Measurements from ENCODE around the gene ORMDL2. TPM values are rescaled to one million over a fixed set of nuclear protein-coding genes. Genes with fewer than 3 reads are reported as not detected.

Gene ORMDL2
- total and polyA plus RNA-seq, 2 donors (not counting 1 experiment from before 2014, with no cell fraction given), result 26.9 to 54.5 TPM

GRCh38 chr12:55820679-55821078, 2.8 kb downstream of the ORMDL2 start:
- H3K4me1 ChIP-seq (ENCODE audit: control insufficient read depth, extremely low read depth, insufficient read depth, low read length), result peaks cover 3% of the 10 kb centered on the region
- H3K4me3 ChIP-seq (replicated peaks in 1 of 4; ENCODE audit: control extremely low read depth in 1 of 4, insufficient read depth in 1 of 4, low read depth in 3 of 4, low read length in 4 of 4), result no peak overlapping the region
- H3K36me3 ChIP-seq (ENCODE audit: control insufficient read depth, insufficient read depth, low read length), result peaks cover 16% of the 10 kb centered on the region
- no peak overlapping the region for H3K9ac ChIP-seq (ENCODE audit: insufficient read depth, low read length)
- no peaks in the 10 kb centered on the region for H4K20me1 ChIP-seq (ENCODE audit: control insufficient read depth, extremely low read depth, insufficient read depth, low read length)
- TF ChIP-seq EZH2 (IDR thresholded peaks at IDR 0.05; ENCODE audit: low read length, missing control alignments) (no peak), CTCF (conservative IDR thresholded peaks at IDR 0.05 in 1 of 2, IDR thresholded peaks at IDR 0.05 in 1 of 2; ENCODE audit: low read depth in 1 of 2, low read length in 2 of 2) (peak; percentile 20 to 35)
- peak in 1 of 2 donors; percentile 39 for DNase-seq (ENCODE audit: low read depth in 2 of 2)
- H3K27ac ChIP-seq (ENCODE audit: insufficient read depth, low read length), result no peak overlapping the region
- H2AFZ ChIP-seq (ENCODE audit: low read length), result no peak overlapping the region
- H3K79me2 ChIP-seq (ENCODE audit: control insufficient read depth, insufficient read depth, low read length), result peaks cover 37% of the 10 kb centered on the region
- H3K9me3 ChIP-seq (ENCODE audit: control insufficient read depth, insufficient read depth, low read depth, low read length), result no peaks in the 10 kb centered on the region
- no peak overlapping the region for H3K4me2 ChIP-seq (ENCODE audit: extremely low read depth, insufficient read depth, low read length)
- no peaks in the 10 kb centered on the region for H3K27me3 ChIP-seq (ENCODE audit: control insufficient read depth, insufficient read depth, low read length)

GRCh38 chr12:55822228-55822627, 4.4 kb downstream of the ORMDL2 start:
- Histone ChIP-seq H3K27me3 (ENCODE audit: control insufficient read depth, insufficient read depth, low read length) (no peaks in the 10 kb centered on the region), H4K20me1 (ENCODE audit: control insufficient read depth, extremely low read depth, insufficient read depth, low read length) (no peaks in the 10 kb centered on the region), H3K9me3 (ENCODE audit: control insufficient read depth, insufficient read depth, low read depth, low read length) (no peaks in the 10 kb centered on the region), H3K27ac (ENCODE audit: insufficient read depth, low read length) (no peak overlapping the region), H2AFZ (ENCODE audit: low read length) (no peak overlapping the region), H3K4me2 (ENCODE audit: extremely low read depth, insufficient read depth, low read length) (no peak overlapping the region), H3K79me2 (ENCODE audit: control insufficient read depth, insufficient read depth, low read length) (peaks cover 31% of the 10 kb centered on the region), H3K4me1 (ENCODE audit: control insufficient read depth, extremely low read depth, insufficient read depth, low read length) (peaks cover 3% of the 10 kb centered on the region), H3K36me3 (ENCODE audit: control insufficient read depth, insufficient read depth, low read length) (peaks cover 16% of the 10 kb centered on the region), H3K4me3 (replicated peaks in 1 of 4; ENCODE audit: control extremely low read depth in 1 of 4, insufficient read depth in 1 of 4, low read depth in 3 of 4, low read length in 4 of 4) (no peak overlapping the region), H3K9ac (ENCODE audit: insufficient read depth, low read length) (no peak overlapping the region)
- no peak for TF ChIP-seq EZH2 (IDR thresholded peaks at IDR 0.05; ENCODE audit: low read length, missing control alignments)
- TF ChIP-seq CTCF (conservative IDR thresholded peaks at IDR 0.05 in 1 of 2, IDR thresholded peaks at IDR 0.05 in 1 of 2; ENCODE audit: low read depth in 1 of 2, low read length in 2 of 2), result peak; percentile 21 to 31
- no peak for DNase-seq (ENCODE audit: low read depth in 2 of 2)

GRCh38 chr12:55823419-55823818, 5.6 kb downstream of the ORMDL2 start:
- Histone ChIP-seq H3K9me3 (ENCODE audit: control insufficient read depth, insufficient read depth, low read depth, low read length) (no peaks in the 10 kb centered on the region), H3K4me3 (replicated peaks in 1 of 4; ENCODE audit: control extremely low read depth in 1 of 4, insufficient read depth in 1 of 4, low read depth in 3 of 4, low read length in 4 of 4) (no peak overlapping the region), H4K20me1 (ENCODE audit: control insufficient read depth, extremely low read depth, insufficient read depth, low read length) (no peaks in the 10 kb centered on the region), H2AFZ (ENCODE audit: low read length) (no peak overlapping the region), H3K4me1 (ENCODE audit: control insufficient read depth, extremely low read depth, insufficient read depth, low read length) (peaks cover 7% of the 10 kb centered on the region), H3K36me3 (ENCODE audit: control insufficient read depth, insufficient read depth, low read length) (peaks cover 22% of the 10 kb centered on the region), H3K9ac (ENCODE audit: insufficient read depth, low read length) (no peak overlapping the region), H3K79me2 (ENCODE audit: control insufficient read depth, insufficient read depth, low read length) (peaks cover 37% of the 10 kb centered on the region), H3K4me2 (ENCODE audit: extremely low read depth, insufficient read depth, low read length) (no peak overlapping the region), H3K27me3 (ENCODE audit: control insufficient read depth, insufficient read depth, low read length) (no peaks in the 10 kb centered on the region), H3K27ac (ENCODE audit: insufficient read depth, low read length) (no peak overlapping the region)
- no peak for DNase-seq (ENCODE audit: low read depth in 2 of 2)
- no peak for TF ChIP-seq CTCF (conservative IDR thresholded peaks at IDR 0.05 in 1 of 2, IDR thresholded peaks at IDR 0.05 in 1 of 2; ENCODE audit: low read depth in 1 of 2, low read length in 2 of 2)
- TF ChIP-seq EZH2 (IDR thresholded peaks at IDR 0.05; ENCODE audit: low read length, missing control alignments), result no peak

Data from fibroblast of lung (primary cell).